HG02852 (cell line): Measurements from ENCODE around the gene USH1C.

Experiments used
- ATAC-seq: cut with Tn5 transposase; IDR thresholded peaks from one replicate; pipeline ENCODE4 v1.9.1; 2021; ENCODE audit warnings: mild to moderate bottlenecking, moderate library complexity; ENCODE audit not compliant: unreplicated experiment

USH1C gene

DNA sequence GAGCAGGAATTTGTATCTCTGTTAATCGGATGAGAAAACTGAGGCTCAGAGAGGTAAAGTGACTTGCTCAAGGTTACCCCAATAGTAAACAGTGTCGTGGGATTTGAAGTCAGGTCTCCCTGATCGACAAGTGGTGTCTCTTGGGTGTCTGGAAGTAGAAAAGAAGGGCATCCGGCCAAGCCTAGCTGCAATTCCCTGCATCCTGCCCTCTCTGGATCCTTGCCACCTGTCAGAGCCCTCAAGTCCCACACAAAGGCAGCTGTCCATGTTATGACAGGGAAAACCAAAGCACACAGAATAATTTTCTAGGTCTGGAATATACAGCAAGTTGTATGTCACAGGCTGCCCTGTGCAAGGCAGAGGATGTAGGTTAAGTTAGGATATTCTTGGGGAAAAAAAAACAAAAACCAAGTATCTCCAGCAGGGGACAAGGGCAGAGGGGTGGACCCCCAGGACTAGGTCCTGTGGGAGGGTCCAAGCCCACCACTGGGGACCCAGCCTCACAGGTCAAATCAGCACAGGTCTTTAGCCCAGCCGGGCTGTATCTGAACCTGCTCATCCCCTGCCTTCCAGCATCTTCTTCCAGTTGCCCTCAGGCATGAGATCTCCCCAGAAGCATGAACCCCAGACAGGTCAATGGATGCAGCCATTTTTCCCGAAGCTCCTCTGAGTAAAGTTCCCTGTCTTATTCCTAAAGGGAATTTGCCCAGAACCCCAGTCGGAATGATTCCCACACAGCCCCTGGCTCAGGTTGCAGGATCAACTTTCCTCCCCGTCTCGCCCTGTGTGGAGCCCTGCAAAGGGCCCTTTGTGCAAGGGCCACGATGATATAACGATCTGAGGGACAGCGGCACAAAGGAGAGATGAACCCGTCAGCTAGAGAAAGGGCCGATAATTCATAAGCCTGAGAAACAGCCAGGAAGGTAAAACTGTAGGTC, 15.0 kb downstream of the USH1C start:
- no peak for ATAC-seq

GRCh38 chr11:17528181-17528691, 16.0 kb downstream of the USH1C start:
- peak; percentile 77 for ATAC-seq

DNA sequence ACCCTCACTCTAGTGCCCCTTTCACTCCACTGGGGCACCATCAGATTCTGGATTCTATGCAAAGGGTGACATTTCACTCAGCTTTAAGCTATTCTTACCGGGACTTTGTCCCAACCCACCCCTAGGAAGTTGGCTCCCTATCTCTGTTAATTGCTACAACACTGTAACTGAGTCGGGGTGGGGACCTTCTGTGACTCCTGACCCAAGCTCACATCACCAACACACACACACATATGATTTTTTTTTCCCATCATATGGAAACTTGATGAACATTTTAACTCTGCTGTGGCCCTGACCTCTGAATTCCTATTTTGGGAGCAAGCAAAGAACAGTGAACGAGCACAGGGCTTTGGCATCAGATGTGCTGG, 16.6 kb downstream of the USH1C start:
- ATAC-seq = no peak

DNA sequence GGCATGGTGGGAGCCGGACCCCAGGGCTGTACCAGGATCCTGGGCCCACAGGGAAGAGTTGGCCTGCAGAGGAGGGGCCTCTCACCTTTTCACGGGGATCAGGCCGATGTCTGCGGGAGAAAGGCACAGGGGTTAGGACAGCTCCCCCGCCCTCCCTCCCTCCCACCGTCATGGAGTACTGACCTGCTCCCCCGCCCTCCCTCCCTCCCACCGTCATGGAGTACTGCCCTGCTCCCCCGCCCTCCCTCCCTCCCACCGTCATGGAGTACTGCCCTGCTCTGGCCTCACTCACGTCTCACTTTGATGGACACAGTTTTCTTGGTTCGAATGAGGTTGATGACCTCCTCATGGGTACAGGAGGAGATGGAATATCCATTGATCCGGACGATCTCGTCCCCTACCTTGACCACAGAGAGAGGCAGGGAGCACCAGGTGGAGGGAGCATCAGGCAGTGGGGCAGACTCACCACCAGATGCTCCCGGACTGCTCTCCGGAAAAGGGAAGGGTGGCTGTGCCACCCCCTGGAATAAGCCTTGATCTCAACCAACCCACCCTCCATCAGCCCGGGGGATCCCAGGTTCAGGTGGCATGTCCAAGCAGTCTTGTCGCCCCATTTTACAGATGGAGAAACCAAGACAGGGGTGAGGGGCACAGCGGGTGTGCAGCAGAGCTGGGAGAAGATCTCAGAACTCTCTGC, 17.1 kb downstream of the USH1C start:
- no peak for ATAC-seq

- ATAC-seq = no peak
Observed at GRCh38 chr11:17526326-17526725, 17.9 kb downstream of the USH1C start.

- no peak for ATAC-seq
Observed at GRCh38 chr11:17525570-17525969, 18.6 kb downstream of the USH1C start.

DNA sequence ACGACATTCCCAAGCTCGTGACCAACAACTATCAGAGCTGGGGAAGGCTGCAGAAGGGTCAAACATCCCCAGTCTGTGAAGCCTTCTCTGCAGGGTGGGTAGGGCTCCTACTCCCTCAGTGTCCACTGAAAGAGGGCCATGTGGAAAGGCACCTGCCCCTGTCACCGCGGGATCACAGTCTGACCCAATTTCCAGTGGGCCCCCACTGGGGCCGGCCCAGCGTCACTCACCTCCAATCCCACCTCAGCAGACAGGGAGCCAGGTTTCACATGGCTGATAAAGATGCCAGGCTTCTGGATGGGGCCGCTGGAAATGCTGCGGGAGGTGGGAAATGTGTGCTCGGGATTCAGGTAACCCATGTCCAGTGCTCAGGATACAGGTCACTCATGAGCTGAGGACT, 20.0 kb downstream of the USH1C start:
- no peak for ATAC-seq

DNA sequence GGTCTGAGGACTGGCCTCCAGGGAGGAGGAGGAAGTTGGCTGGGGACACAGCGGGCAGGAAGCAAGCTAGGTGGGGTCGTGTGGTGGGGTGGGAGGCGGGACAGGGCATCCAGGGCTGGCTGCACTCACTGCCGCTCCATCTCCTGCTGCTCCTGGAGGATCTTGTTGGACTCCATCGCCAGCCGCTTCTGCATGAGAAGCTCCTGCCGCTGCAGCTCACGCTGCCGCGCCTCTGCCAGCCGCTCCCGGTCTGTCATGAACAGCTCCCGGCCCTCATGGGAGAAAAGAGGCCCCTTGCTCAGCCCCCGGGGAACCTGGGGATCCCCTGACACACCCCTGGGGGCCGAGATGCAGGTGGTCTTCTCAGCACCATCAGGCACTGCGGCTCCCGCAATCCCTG, 21.6 kb downstream of the USH1C start:
- ATAC-seq = no peak

GRCh38 chr11:17521106-17521900, 22.9 kb downstream of the USH1C start:
- no peak for ATAC-seq

DNA sequence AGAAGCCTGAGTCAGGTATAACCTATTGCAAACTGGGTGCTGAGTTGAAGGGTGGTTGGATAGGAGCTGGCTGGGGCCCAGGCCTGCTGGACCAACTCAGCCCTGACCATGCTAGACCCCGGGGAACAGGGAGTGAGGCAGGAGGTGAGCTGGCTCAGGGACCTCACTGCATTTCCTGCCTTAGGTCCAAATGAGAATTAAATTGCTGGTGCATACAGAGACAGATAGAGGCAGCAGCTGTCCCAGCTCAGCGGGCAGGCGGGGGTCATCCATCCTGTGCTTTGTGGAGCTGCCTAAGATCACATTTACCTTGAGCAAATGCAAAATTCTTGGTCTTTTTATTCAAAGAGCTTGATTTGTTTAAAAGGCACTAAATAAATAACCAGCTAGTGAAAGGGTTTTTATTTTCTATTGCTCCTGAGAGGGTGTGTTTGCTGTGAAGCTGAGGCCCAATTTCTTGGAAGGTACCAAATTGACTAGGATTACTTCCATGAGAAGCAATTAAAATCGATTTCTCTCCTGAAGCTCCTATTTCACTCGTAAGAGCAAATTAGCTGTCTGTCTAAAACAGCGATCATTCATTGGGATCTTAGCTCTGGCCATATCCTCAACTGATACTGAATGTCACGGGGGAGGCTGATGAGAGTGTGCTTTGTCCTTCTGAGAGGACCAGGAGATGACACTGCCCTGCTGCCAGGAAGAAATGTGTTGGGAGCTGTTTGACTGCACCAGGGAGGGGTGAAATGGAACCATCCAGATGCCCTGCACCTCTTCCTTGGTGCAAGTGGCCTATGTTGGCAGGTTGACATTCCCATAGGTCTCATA, 24.9 kb downstream of the USH1C start:
- ATAC-seq = no peak

DNA sequence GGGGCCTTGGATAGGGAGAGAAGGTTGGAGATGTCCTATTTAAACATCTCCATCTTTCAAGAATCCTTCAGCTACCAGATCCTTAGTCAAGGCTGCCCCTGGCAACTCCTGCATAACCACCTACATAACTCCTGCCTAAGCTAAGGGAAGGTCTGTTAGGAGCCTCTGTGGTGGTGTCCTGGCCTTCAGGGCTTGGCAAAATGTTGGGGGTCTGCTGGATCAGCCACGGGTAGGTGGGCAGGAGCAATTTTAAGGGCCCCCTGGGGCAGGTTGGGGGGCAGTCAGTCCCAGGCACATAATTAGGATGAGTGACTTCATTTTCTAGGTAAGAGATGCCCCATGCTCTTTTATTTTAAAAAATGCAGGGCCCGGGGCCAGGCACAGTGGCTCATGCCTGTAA, 25.9 kb downstream of the USH1C start:
- no peak for ATAC-seq

- ATAC-seq = no peak
Observed at GRCh38 chr11:17517186-17517585, 27.0 kb downstream of the USH1C start.

- no peak for ATAC-seq
Observed at GRCh38 chr11:17516551-17517150, 27.6 kb downstream of the USH1C start.

DNA sequence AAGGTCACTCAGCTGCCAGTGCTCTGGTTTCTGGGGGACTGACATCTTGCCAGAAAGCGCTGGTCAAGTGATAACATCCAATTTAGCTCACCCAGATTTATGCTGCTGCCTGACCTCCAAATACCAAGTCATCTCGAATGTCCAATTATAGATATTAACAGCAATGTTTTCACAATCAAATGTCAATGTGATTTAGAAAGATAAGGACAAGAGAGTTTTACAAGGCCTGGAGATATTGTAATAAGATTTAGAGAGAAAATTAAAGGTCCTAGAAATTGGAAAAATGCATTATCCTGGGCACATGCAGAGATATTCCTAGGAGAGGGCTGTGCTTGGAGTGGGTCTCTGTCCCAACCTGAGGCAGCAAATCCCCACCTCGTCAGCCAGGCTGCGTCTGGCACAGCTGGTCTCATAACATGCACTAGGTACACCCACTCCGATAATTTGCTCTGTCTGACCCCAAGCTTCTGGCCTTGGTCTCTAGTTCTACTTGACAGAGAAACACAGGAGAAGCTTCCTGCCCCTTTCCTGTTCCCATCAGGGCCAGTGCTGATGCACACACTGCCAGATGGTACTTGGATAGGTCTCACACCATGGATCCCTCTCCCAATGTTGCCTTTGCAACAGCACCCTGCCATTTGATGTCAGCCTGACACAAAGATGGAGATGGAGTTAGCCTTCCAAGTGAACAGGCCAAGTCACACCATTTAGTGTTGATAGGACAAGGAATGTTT, 28.6 kb downstream of the USH1C start:
- no peak for ATAC-seq

GRCh38 chr11:17514476-17514875, 29.7 kb downstream of the USH1C start:
- no peak for ATAC-seq

- no peak for ATAC-seq
Observed at GRCh38 chr11:17513853-17514252, 30.4 kb downstream of the USH1C start.

DNA sequence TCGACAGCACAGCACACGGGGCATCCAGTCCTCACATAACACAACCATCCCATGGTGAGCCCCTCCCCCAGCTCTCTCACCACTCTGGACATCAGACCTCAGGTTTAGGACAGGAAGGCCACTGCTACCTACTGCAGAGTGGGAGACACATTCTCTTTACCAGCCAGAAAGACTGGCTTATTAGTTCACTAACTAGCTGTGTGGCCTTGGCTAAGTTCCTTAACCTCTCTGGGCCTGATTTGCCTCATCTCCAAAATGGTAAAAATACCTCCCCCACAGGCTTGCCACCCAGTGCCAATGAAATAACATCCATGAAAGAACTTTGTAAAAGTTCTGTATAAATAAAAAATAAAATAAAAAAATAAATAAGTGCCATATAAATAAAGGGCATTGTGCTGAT, 32.1 kb downstream of the USH1C start:
- no peak for ATAC-seq

DNA sequence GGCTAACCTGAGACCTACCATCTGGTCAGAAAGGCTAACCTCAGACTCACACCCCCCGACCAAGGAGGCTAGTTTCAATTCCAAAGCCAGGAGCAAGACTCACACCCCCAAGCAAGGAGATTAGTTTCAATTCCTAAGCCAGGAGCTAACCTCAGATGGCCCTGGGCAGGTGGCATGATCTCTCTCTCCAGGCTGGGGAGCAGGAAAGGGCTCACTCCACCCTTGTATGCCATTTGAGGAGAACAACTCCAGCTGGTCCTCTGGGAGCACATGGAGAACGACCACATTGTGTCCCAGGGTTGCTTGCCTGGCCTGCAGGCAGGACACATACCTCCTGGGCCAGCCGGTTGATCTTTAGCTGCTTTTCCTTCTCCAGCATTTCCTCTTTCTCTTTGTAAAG, 32.6 kb downstream of the USH1C start:
- ATAC-seq = no peak

DNA sequence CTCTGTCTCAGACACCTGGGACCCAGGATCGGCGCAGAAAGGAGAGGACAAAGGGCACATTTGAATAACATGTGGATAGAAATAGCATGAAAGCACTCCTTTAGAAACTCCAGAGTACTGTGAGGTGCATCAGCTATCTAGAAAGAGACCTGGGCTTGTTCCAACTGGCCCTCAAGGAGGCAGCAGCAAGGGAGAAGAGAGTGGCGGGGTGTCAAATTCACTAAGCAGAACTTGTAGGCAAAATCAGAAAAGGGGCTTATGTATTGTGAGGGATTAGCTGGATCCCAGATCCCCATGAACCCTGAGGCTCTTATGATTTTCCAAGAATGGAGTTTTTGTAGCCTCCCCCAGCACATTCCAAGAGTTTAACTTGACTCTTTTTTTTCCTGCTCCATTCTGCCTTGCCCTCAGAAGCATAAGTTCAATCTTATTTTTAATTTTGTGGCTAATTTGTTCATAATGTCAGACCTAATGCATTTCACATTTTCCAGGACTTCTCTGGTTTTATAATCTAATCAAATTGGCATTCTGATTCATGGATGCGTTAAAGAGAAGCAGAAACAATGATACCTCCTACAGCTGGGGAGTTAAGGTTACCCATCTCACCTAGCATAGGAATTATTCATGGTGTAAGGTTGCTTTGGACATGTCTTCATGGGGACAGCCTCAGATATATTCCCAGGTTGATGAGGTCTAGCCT, 33.6 kb downstream of the USH1C start:
- no peak for ATAC-seq
